Right cardiac atrium (tissue), 5 donors: ENCODE data around the gene PAOX. TPM values are rescaled to one million over a fixed set of nuclear protein-coding genes. Genes with fewer than 3 reads are reported as not detected.

Experiments used
- ATAC-seq, 2 donors: fragments of 200-7000 bp; cut with Tn5 transposase; one replicate each; pipeline versions ENCODE4 v1.8.0 to v1.9.1; 2020; ENCODE audit warnings: moderate library complexity in 2 of 2, mild to moderate bottlenecking in 1 of 2
- DNase-seq, 3 donors: peaks; one replicate each; pipeline ENCODE4 v3.0.0-alpha.2; 2020
- H3K27ac ChIP-seq: one replicate; pipeline ENCODE4 v1.5.1; 2013; ENCODE audit warnings: mild to moderate bottlenecking, low read length, control low read depth, moderate library complexity
- H3K27me3 ChIP-seq: one replicate; pipeline ENCODE4 v1.6.1; 2013; ENCODE audit not compliant: control insufficient read depth, insufficient read depth
- H3K4me1 ChIP-seq: one replicate; pipeline ENCODE4 v1.6.1; 2013; ENCODE audit warnings: low read length; ENCODE audit not compliant: control insufficient read depth, insufficient read depth
- H3K4me3 ChIP-seq: one replicate; pipeline ENCODE4 v1.5.1; 2013; ENCODE audit warnings: low read length, control low read depth
- H3K9me3 ChIP-seq: one replicate; pipeline ENCODE4 v1.6.1; 2013; ENCODE audit warnings: low read length; ENCODE audit not compliant: control insufficient read depth
- WGBS: extraction: QIAGEN DNeasy Blood & Tissue Kit; methylation state at CpG from one replicate; pipeline ENCODE4 v1.1.7; 2013; 5-methylcytosine and 5-hydroxymethylcytosine counted together
- intact Hi-C, 4 donors: fragments of 100-400 bp; cut with DNase I; formaldehyde crosslinking; loops; one replicate each; pipeline versions ENCODE4 v1.11.0 to v1.14.0; 2022 to 2023
- polyA plus RNA-seq: library from polyadenylated mRNA; stranded (reverse); fragments of 200-250 nt; gene quantifications from one replicate; pipeline ENCODE4 v1.2.3, GENCODE V29; 2013
- total RNA-seq, 4 donors: library from RNA; stranded (reverse); fragmentation: NEBNext Ultra II Directional; extraction: Animal tissue kit (Norgen Biotek cat#: 25700); gene quantifications; one replicate each; pipeline ENCODE4 v1.2.1, GENCODE V29; 2021
- donor health status: healthy with polysubstance abuse.
- donor health status: DM: no; HTN: yes; CAD: no.
- donor health status: DM: no; HTN: no; CAD: no.
- donor health status: DM: no; HTN: yes; CAD: no; lungs with severe emphysema.
- donor health status: DM: yes; HTN: yes; CAD: no.

PAOX gene
- total and polyA plus RNA-seq, 5 donors, result 2.7 to 3.4 (median 3.0) TPM

DNA sequence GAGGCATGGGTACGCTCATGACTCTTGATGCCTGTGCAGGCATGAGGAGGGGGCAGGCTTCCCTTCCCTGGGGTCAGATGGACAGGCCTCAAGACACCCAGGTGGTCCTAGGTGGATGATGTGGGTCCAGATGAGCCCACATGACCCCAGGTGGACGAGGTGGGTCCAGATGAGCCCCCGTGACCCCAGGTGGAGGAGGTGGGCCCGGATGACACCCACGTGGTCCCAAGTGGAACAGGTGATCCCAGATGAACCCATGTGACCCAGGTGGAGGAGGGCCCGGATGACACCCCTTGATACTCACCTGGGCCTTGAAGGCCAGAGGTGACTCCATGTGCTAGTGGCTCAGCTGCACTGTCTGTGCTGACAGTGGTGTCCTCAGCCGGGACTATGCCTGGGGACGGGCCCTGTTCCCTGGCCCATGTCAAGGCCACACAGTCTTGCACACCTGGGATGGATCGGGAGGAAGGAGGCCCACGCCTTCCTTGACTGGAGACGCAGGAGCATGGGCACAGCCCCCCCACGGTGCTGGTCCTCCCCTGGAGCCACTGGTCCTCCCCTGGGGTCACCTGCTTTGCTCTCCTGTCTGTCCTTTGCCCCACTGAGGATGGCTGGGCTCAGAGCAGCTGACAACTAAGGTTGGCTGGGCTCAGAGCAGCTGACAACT lies 28.6 kb upstream of the PAOX start:
- H3K4me1 ChIP-seq, result no peaks in the 10 kb centered on the region
- WGBS, result 75% methylated on average over 12 of the region's 12 CpGs
- ATAC-seq (no peak), DNase-seq (peak in 1 of 3 donors; percentile 55)
- intact Hi-C loops, result no loop called here
- H3K27ac ChIP-seq, result no peak overlapping the region
- H3K4me3 ChIP-seq, result no peak overlapping the region
- H3K27me3 ChIP-seq, result no peaks in the 10 kb centered on the region
- H3K9me3 ChIP-seq, result no peaks in the 10 kb centered on the region

DNA sequence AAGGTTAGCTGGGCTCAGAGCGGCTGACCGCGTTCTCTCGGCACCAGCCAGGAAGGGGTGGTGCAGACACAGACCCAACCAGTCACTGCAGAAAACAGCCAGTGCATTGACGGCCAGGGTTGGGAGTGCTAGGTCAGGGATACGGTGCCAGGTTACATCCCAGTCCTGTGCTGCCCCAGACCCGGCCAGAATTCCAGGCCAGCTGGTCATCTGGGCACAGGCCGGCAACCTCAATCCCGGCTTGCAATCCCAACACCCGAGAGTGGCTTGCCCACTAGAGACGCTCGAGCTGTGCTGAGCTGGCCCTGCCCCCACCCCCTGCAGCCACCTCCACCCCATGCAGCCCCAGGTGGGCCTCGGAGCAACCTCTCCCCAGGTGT lies 28.1 kb upstream of the PAOX start:
- peak in 1 of 3 donors; percentile 56 for DNase-seq
- Histone ChIP-seq H3K4me3 (no peak overlapping the region), H3K27me3 (no peaks in the 10 kb centered on the region), H3K9me3 (no peaks in the 10 kb centered on the region), H3K4me1 (no peaks in the 10 kb centered on the region), H3K27ac (no peak overlapping the region)
- intact Hi-C loops, result no loop called here
- WGBS, result 34% methylated on average over 13 of the region's 13 CpGs
- peak in 1 of 2 donors; percentile 2 for ATAC-seq

DNA sequence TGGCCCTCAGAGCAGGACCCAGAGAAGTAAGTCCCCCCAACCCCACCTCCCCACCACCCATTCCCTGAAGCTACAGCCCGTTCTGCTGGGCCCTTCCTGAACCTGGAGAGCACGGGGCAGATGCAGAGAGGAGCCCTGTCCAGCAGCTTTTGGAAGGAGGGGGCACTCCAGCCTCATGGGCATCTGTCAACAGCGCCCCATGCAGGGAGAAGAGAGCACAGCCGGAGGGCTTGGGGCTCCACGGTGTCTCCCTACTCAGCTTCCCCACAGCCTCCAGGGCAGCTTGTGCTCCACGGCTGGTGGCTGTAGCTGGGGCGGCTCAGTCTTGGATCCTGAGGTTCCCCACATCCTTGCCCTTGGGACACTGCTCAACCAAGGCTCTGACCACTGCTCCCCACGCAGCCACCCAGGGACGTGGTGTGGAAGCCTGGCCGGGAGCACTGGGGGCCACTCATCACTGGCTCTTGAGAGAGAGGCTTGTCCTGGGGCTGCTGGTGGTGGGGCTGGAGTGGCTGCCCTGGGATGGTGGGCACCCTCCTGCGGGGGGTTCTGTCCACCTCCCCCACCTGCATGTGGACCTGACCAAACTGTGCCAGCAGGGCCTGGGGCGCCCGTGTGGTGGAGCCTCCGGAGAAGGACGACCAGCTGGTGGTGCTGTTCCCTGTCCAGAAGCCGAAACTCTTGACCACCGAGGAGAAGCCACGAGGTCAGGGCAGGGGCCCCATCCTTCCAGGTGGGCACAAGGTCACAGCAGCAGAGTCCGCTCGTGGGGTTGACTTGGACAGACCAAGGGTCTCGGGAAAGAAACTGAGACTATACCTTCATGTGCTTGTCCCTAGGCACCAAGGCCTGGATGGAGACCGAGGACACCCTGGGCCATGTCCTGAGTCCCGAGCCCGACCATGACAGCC lies 27.4 kb upstream of the PAOX start:
- no peaks in the 10 kb centered on the region for H3K9me3 ChIP-seq
- DNase-seq, result peak in 2 of 3 donors; percentile 42 to 46
- no peaks in the 10 kb centered on the region for H3K4me1 ChIP-seq
- ATAC-seq, result no peak
- H3K27ac ChIP-seq, result no peak overlapping the region
- intact Hi-C loops, result no loop called here
- no peaks in the 10 kb centered on the region for H3K27me3 ChIP-seq
- no peak overlapping the region for H3K4me3 ChIP-seq
- 61% methylated on average over 24 of the region's 24 CpGs for WGBS

DNA sequence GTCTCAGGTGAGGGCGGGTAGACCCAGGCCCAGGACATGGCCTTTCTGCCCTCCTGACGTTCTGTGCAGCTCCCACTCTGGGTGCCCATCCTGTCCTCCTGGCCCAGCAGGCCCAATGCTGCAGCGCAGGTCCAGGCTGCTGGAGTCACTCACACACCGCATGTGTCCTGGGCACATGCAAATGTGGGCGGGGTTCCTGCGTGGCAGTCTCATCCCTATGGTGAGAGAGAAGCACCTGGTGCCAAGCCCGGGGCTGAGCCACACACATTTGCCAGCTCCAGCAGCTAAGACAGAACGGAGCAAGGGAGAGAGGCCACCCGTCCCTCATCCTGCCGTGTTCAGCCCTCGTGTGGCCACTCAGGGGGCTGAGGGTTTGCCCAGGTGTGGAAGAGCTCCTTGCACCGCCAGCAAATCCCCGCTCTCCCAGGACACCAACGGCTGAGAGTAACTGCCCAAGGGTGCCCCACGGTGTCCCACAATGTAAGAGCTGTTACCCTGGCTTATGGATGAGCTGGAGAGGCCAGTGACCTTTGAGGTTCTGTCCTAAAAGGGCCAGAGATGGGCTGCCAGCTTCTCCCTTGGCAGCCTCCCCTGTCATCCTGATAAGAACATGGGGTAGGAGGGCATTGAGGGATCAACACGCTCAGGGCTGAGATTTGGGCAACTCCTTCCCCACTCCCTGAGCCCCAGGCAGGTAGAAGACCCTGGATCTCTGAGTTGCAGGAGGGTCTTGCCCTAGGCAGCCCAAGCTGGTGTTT lies 25.7 kb upstream of the PAOX start:
- DNase-seq (peak in 2 of 3 donors; percentile 46 to 49), ATAC-seq (no peak)
- Histone ChIP-seq H3K27me3 (no peaks in the 10 kb centered on the region), H3K27ac (no peak overlapping the region), H3K4me3 (no peak overlapping the region), H3K9me3 (no peaks in the 10 kb centered on the region), H3K4me1 (no peaks in the 10 kb centered on the region)
- intact Hi-C loops, result no loop called here
- WGBS, result 74% methylated on average over 16 of the region's 16 CpGs

DNA sequence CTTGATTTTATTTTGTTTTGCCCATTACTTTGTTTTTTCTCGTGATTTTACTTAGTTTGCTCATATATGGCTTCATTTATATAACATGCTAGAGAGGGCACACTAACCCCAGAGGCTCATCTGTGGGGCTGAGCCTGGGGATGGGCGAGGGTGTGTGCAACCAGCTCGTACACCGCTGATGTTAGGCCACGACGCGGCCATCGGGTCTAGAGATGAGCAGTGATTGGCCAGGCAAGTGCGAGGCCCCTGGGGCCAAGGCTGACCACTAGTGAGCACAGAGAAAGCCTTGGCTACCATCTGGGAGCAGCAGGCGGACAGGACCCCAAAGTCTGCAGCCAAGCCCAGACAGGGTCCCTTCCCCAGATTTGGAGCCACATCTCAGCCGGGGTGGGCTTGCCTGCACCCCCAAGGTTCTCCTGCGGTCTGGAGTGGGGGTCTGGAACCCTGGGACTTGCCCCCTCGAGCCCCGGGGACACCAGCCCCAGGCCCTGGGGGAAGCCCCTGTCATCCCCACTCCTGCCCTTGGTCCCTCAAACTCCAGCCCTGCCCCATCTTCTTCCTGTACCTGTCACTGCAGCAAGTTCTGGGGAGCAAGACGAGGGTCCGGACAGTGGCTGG lies 25.0 kb upstream of the PAOX start:
- Histone ChIP-seq H3K9me3 (no peaks in the 10 kb centered on the region), H3K27ac (no peak overlapping the region), H3K4me3 (no peak overlapping the region), H3K27me3 (no peaks in the 10 kb centered on the region), H3K4me1 (no peaks in the 10 kb centered on the region)
- ATAC-seq (no peak), DNase-seq (peak in 1 of 3 donors; percentile 44)
- intact Hi-C loops, result no loop called here
- 83% methylated on average over 16 of the region's 16 CpGs for WGBS

DNA sequence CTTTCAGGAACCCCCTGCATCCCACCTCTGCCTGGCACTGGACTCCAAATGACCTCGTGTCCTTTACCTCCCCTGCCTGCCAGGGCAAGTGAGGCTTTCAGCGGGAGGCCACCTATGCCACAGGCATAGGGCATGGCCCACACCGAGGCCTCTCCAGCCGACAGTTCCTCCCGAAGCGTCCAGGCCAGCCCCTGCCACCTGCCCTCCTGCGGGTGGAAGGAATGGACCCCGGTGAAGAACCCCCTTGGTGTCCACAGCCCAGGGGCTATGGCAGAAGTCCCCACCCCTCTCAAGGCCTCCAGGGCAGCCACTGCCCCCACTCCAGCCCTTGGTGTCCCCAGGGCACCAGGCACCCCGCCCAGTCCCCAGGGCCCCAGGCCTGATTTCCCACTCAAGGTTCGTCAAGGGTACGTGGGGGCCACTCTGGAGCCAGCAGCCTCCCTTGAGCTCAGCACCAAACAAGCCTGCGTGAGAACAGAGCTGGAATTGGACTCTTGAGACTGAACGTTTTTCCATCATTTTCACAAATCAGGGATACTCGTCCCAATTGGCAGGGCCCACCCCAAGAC lies 24.3 kb upstream of the PAOX start:
- Histone ChIP-seq H3K4me3 (no peak overlapping the region), H3K27me3 (no peaks in the 10 kb centered on the region), H3K4me1 (no peaks in the 10 kb centered on the region), H3K27ac (no peak overlapping the region), H3K9me3 (no peaks in the 10 kb centered on the region)
- ATAC-seq (no peak), DNase-seq (peak in 2 of 3 donors; percentile 41 to 43)
- WGBS, result 92% methylated on average over 14 of the region's 14 CpGs
- intact Hi-C loops, result no loop called here

DNA sequence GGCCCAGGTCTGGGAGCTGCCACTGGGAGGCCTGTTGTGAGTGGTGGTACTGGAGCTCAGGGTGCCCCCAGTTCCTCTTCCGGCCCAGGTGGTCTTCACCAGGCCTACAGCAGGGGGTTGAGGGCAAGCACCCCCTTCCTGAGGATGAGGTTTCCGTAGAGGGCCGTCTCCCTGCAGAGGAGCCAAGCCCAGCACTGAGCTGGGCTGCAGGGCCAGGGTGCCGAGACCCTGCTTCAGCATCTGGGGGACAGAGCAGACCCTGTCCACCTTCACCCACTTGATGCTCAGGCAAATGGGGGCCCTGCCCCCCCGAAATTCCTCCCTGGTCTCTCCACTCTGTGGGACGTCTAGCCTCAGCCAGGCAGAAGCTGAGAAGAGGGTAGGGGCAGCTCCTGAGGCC lies 23.8 kb upstream of the PAOX start:
- Histone ChIP-seq H3K27me3 (no peaks in the 10 kb centered on the region), H3K4me1 (no peaks in the 10 kb centered on the region), H3K4me3 (no peak overlapping the region), H3K27ac (no peak overlapping the region), H3K9me3 (no peaks in the 10 kb centered on the region)
- ATAC-seq (no peak), DNase-seq (peak in 2 of 3 donors; percentile 40)
- intact Hi-C loops, result no loop called here
- 95% methylated on average over 6 of the region's 6 CpGs for WGBS

DNA sequence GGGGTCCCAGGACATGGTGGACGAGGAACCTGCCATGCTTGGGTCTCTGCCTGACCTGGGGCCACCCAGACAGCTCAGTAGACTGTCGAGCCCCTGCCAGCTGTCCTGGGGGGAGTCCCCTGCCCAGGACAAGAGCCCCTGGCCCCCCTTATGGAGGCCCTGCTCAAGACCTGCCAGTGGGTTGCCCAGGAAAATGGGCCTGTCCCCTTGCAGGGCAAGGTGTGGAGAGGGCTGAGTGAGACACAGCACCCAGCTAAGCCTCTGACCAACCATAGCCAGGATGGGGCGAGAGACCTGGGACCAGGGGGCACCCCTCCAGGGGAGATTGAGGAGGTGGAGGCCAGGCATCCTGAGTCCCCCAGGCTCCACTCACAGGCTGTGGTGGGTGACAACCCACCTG lies 23.1 kb upstream of the PAOX start:
- intact Hi-C loops, result no loop called here
- Histone ChIP-seq H3K27ac (no peak overlapping the region), H3K27me3 (no peaks in the 10 kb centered on the region), H3K9me3 (no peaks in the 10 kb centered on the region), H3K4me3 (no peak overlapping the region), H3K4me1 (no peaks in the 10 kb centered on the region)
- WGBS, result 93% methylated on average over 3 of the region's 3 CpGs
- ATAC-seq, result no peak
- peak in 2 of 3 donors; percentile 40 for DNase-seq

DNA sequence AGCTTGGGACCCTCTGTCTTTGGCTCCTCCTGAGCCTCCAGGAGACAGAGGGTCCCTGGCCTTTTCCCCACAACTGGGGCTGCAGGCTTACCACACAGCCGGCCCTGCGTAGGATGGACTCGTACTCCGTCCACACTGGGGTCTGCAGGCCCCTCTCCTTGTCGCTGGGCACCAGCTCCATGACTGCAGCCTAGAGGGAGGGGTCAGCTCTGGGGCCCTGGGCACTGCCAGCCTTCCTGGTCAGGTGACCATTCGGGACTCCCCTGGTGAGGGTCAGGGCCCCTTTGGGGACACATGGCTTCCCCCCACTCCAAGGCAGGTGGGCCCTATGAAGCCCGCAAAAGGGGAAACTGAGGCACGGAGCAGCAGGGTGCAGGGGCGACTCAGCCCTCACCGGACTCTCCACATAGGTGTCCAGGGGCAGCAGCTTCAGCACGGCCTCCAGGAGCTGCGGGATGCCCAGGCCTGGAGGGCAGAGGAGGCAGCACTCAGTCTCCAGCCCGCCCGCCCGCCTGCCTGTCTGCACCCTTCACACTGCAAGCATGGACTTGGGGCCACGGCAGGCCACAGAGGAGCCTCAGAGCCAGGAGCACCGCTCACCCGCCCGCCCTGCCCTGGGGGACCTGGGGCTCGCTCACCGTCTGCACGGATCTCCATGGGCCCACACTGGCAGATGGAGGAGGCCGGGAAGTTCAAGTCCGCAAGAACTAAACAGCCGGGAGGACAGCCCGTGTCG lies 22.3 kb upstream of the PAOX start:
- DNase-seq, result peak in 1 of 3 donors; percentile 59
- H3K27me3 ChIP-seq, result no peaks in the 10 kb centered on the region
- H3K27ac ChIP-seq, result no peak overlapping the region

More for the DNA sequence above, 22.3 kb upstream of the PAOX start:
- peak overlapping the region; percentile 62 for H3K4me3 ChIP-seq
- H3K9me3 ChIP-seq, result no peaks in the 10 kb centered on the region
- ATAC-seq, result no peak
- WGBS, result 51% methylated on average over 27 of the region's 27 CpGs
- H3K4me1 ChIP-seq, result no peaks in the 10 kb centered on the region
- intact Hi-C loops, result no loop called here
